Activated CD4-positive, alpha-beta T cell treated with anti-CD3 and anti-CD28 coated beads, Interleukin-2, amount 10 ng/mL, durations not matched to agents 24 days and 14 days (primary cell): ENCODE data around the gene HORMAD2. TPM values are rescaled to one million over a fixed set of nuclear protein-coding genes. Genes with fewer than 3 reads are reported as not detected.

Source experiments
- DNase-seq: peaks from one replicate; pipeline ENCODE4 v3.0.0; 2022
- H3K27ac Mint-ChIP-seq: one replicate; pipeline ENCODE4 v1.8.0; 2022; ENCODE audit warnings: mild to moderate bottlenecking, mixed read lengths
- H3K27me3 Mint-ChIP-seq: one replicate; pipeline ENCODE4 v1.8.0; 2022; ENCODE audit warnings: mixed read lengths
- H3K36me3 Mint-ChIP-seq: one replicate; pipeline ENCODE4 v1.8.0; 2022; ENCODE audit warnings: low read depth, mild to moderate bottlenecking, mixed read lengths
- H3K4me1 Mint-ChIP-seq: one replicate; pipeline ENCODE4 v1.8.0; 2021; ENCODE audit warnings: mixed read lengths
- H3K4me3 Mint-ChIP-seq: one replicate; pipeline ENCODE4 v1.8.0; 2022; ENCODE audit warnings: mild to moderate bottlenecking, moderate library complexity, mixed read lengths
- H3K9me3 Mint-ChIP-seq: one replicate; pipeline ENCODE4 v1.8.0; 2021; ENCODE audit warnings: mixed read lengths
- intact Hi-C: fragments of 100-400 bp; cut with micrococcal nuclease; formaldehyde crosslinking; loops from one replicate; pipeline ENCODE4 v1.15.1; 2023
- total RNA-seq: library from RNA; stranded (reverse); gene quantifications from 2 replicates; pipeline ENCODE4 v1.2.3, GENCODE V29; 2022

Gene HORMAD2
- total RNA-seq, 1 donor from 2014 or later, result not detected

DNA sequence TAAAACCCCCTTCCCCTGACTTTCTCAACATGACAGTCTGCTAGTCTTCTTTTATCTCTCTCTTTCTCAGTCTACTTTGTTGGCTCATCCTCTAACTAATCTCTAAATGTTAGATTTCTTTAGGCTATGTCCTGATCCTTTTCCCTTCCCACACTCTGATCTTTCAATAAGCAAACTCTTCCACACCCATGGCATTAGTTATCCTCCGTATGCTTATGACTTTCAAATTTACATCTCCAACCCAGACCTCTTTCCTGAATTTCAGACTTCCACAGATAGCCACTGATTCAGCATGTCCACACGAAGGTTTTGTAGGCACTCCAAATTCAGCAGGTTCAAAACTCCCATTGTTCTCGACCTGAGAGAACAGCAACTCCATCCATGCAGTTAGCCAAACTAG is 90.7 kb downstream of the HORMAD2 start:
- intact Hi-C loops, result no loop called here
- no peaks in the 10 kb centered on the region for H3K27me3 Mint-ChIP-seq
- no peak overlapping the region for H3K27ac Mint-ChIP-seq
- peaks cover 4% of the 10 kb centered on the region for H3K36me3 Mint-ChIP-seq
- peaks cover 9% of the 10 kb centered on the region for H3K9me3 Mint-ChIP-seq
- peaks cover 30% of the 10 kb centered on the region for H3K4me1 Mint-ChIP-seq
- no peak for DNase-seq
- H3K4me3 Mint-ChIP-seq, result no peak overlapping the region

GRCh38 chr22:30175690-30176288 is 95.5 kb downstream of the HORMAD2 start:
- Mint-ChIP-seq H3K4me3 (peak overlapping the region; percentile 57), H3K9me3 (peaks cover 9% of the 10 kb centered on the region)
- intact Hi-C loops, result loop anchor here (5.0 kb wide), 1 partner anchor 68 kb away; no protein-coding TSS in a partner anchor

DNA sequence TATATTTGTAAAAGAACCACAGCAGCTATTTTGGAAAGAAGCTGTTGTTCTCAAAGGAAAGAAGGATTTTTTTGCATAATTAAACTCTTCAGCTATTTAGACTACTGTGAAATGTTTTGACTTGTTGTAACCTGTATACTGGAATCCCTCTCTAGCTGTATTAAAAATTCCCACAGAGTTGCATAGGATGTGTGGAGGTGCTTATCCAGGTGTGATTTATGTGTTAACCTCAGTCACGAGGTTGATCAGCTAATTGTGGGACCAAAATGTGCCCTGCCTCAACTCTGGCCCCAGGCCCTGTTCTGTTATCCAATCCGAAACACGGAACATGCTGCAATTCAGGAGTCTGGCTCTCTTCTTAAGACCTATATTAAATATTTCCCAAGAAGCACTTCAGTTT is 96.2 kb downstream of the HORMAD2 start:
- Mint-ChIP-seq H3K36me3 (peaks cover 4% of the 10 kb centered on the region), H3K4me1 (peaks cover 54% of the 10 kb centered on the region), H3K27me3 (no peaks in the 10 kb centered on the region), H3K27ac (no peak overlapping the region), H3K4me3 (no peak overlapping the region), H3K9me3 (peaks cover 9% of the 10 kb centered on the region)
- peak; percentile 35 for DNase-seq
- intact Hi-C loops, result loop anchor here (5.0 kb wide), 1 partner anchor 69 kb away; no protein-coding TSS in a partner anchor

More at GRCh38 chr22:30175690-30176288, 95.5 kb downstream of the HORMAD2 start:
- Mint-ChIP-seq H3K27ac (peak overlapping the region; percentile 89), H3K4me1 (peaks cover 48% of the 10 kb centered on the region), H3K27me3 (no peaks in the 10 kb centered on the region), H3K36me3 (peaks cover 4% of the 10 kb centered on the region)
- DNase-seq, result peak; percentile 57

DNA sequence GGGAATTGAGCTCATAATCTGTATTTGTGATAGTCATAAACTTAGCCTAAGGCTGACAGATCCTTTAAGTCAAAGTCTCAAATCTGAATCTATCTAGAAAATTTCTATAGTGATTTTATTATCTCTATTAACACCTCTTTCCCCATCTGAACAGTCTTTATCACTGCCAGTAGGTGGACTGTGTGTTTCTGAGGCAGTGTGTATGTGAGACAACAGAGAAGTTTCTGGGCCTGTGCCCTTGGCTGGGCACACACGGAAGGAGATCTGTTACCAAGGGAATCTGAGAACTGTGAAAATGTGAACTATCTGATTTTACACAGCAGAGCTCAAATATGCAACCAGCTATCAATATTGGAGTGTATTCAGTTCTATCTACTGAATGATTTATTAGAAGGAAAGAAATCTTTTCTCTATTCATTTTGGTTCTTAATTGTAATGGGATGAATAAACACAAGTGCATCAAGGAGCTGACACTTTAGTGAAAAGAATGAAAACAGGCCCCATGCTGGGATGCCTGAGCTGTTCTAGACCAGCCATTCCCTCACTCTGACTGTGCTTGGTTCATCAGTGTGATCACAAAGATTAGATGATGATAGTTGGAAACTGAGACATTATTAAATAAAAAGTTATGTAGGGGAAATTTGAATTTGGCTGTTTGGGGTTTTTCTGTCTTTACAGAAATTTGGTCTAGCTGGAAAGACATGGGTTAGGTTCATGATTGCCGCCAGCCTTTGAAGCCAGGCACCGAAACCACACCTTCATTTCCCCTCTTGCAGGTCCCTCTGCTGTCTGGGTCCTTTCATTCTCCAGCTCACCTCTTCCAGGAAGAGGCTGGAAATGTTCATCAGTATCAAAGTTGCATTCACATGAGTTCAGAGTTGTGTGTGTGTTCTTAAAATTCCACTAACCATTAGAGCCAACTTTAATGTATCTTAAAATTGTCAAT is 98.2 kb downstream of the HORMAD2 start:
- peaks cover 3% of the 10 kb centered on the region for H3K9me3 Mint-ChIP-seq
- intact Hi-C loops, result loop anchor here (1.0 to 5.0 kb wide), 4 partner anchors 11 to 71 kb away; no protein-coding TSS in a partner anchor
- H3K4me1 Mint-ChIP-seq, result peaks cover 67% of the 10 kb centered on the region
- H3K4me3 Mint-ChIP-seq, result peak overlapping the region; percentile 44
- peak; percentile 85 for DNase-seq
- peak overlapping the region; percentile 97 for H3K27ac Mint-ChIP-seq
- peaks cover 2% of the 10 kb centered on the region for H3K36me3 Mint-ChIP-seq
- H3K27me3 Mint-ChIP-seq, result no peaks in the 10 kb centered on the region

GRCh38 chr22:30180616-30181015 is 100.4 kb downstream of the HORMAD2 start:
- Mint-ChIP-seq H3K9me3 (no peaks in the 10 kb centered on the region), H3K36me3 (no peaks in the 10 kb centered on the region), H3K27me3 (no peaks in the 10 kb centered on the region), H3K4me3 (no peak overlapping the region), H3K27ac (peak overlapping the region; percentile 81), H3K4me1 (peaks cover 80% of the 10 kb centered on the region)
- intact Hi-C loops, result no loop called here
- DNase-seq, result no peak

GRCh38 chr22:30181459-30182349 is 101.4 kb downstream of the HORMAD2 start:
- peak overlapping the region; percentile 37 for H3K4me3 Mint-ChIP-seq
- peaks cover 4% of the 10 kb centered on the region for H3K9me3 Mint-ChIP-seq
- peaks cover 84% of the 10 kb centered on the region for H3K4me1 Mint-ChIP-seq
- intact Hi-C loops, result no loop called here
- H3K36me3 Mint-ChIP-seq, result no peaks in the 10 kb centered on the region
- no peak for DNase-seq
- peak overlapping the region; percentile 88 for H3K27ac Mint-ChIP-seq
- H3K27me3 Mint-ChIP-seq, result no peaks in the 10 kb centered on the region

GRCh38 chr22:30182350-30182745 is 102.1 kb downstream of the HORMAD2 start:
- Mint-ChIP-seq H3K4me3 (no peak overlapping the region), H3K27ac (peak overlapping the region; percentile 88), H3K4me1 (peaks cover 84% of the 10 kb centered on the region), H3K36me3 (no peaks in the 10 kb centered on the region), H3K27me3 (no peaks in the 10 kb centered on the region), H3K9me3 (peaks cover 4% of the 10 kb centered on the region)
- intact Hi-C loops, result no loop called here
- DNase-seq, result no peak

DNA sequence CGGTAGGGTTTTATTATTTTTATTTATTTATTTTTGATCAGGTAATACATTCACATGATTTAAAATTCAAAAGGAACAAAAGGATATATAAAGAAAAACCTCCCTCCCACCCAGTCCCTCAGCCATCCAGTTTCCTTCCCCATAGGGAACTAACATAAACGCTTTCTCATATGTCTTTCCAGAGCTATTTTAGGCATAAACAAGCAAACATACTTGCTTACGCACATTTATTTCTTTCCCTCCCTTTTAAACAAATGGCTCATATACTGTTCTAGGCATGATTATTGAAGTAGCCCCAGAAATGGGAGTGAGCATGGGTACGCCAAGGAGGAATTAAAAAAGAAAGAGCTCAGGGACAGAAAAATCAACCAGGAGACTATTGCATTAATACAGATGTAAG is 102.6 kb downstream of the HORMAD2 start:
- Mint-ChIP-seq H3K4me1 (peaks cover 85% of the 10 kb centered on the region), H3K36me3 (no peaks in the 10 kb centered on the region), H3K27me3 (no peaks in the 10 kb centered on the region), H3K27ac (peak overlapping the region; percentile 96), H3K9me3 (peaks cover 4% of the 10 kb centered on the region), H3K4me3 (peak overlapping the region; percentile 61)
- DNase-seq, result no peak
- intact Hi-C loops, result no loop called here

- Mint-ChIP-seq H3K27ac (peak overlapping the region; percentile 96), H3K4me3 (peak overlapping the region; percentile 61), H3K9me3 (peaks cover 4% of the 10 kb centered on the region), H3K27me3 (no peaks in the 10 kb centered on the region), H3K4me1 (peaks cover 82% of the 10 kb centered on the region), H3K36me3 (no peaks in the 10 kb centered on the region)
- intact Hi-C loops, result no loop called here
- no peak for DNase-seq
Observed at GRCh38 chr22:30183271-30183670, 103.0 kb downstream of the HORMAD2 start.

- Mint-ChIP-seq H3K27ac (peak overlapping the region; percentile 96), H3K4me3 (peak overlapping the region; percentile 61), H3K36me3 (no peaks in the 10 kb centered on the region), H3K9me3 (peaks cover 4% of the 10 kb centered on the region), H3K27me3 (no peaks in the 10 kb centered on the region), H3K4me1 (peaks cover 82% of the 10 kb centered on the region)
- intact Hi-C loops, result loop anchor here (1.0 to 2.0 kb wide), 4 partner anchors 12 to 62 kb away; partner anchors contain the start of gene LIF
- DNase-seq, result peak; percentile 81
Observed at GRCh38 chr22:30183861-30184278, 103.6 kb downstream of the HORMAD2 start.

GRCh38 chr22:30185129-30185528 is 104.9 kb downstream of the HORMAD2 start:
- peak overlapping the region; percentile 75 for H3K4me3 Mint-ChIP-seq
- peaks cover 4% of the 10 kb centered on the region for H3K9me3 Mint-ChIP-seq
- H3K36me3 Mint-ChIP-seq, result no peaks in the 10 kb centered on the region
- peak overlapping the region; percentile 96 for H3K27ac Mint-ChIP-seq
- no peaks in the 10 kb centered on the region for H3K27me3 Mint-ChIP-seq
- peaks cover 79% of the 10 kb centered on the region for H3K4me1 Mint-ChIP-seq
- DNase-seq, result peak; percentile 76
- intact Hi-C loops, result loop anchor here (2.0 kb wide), 1 partner anchor 26 kb away; no protein-coding TSS in a partner anchor

GRCh38 chr22:30185549-30185948 is 105.3 kb downstream of the HORMAD2 start:
- peak overlapping the region; percentile 75 for H3K4me3 Mint-ChIP-seq
- no peaks in the 10 kb centered on the region for H3K27me3 Mint-ChIP-seq
- peaks cover 4% of the 10 kb centered on the region for H3K9me3 Mint-ChIP-seq
- peak overlapping the region; percentile 96 for H3K27ac Mint-ChIP-seq
- no peak for DNase-seq
- intact Hi-C loops, result loop anchor here (2.0 kb wide), 1 partner anchor 27 kb away; no protein-coding TSS in a partner anchor
- H3K4me1 Mint-ChIP-seq, result peaks cover 80% of the 10 kb centered on the region
- H3K36me3 Mint-ChIP-seq, result no peaks in the 10 kb centered on the region

DNA sequence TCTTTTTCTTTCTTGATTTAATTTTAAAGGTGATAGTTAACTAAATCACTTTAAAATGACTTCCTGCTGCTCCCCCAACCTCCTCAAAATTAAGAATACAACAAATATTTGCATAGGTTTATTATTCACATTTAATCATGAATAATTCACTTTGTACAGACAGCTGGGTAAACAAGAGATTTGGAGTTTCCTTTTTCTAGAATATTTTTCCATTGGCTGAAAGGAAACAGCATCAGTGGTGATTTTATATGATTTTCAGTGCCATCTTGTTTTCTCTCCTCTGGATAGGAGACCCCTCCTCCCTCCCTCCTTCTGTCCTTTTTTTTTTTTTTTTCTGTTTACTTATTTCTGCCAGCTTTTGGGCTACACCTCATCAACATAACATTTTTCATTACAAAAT is 105.8 kb downstream of the HORMAD2 start:
- H3K4me1 Mint-ChIP-seq, result peaks cover 83% of the 10 kb centered on the region
- no peaks in the 10 kb centered on the region for H3K36me3 Mint-ChIP-seq
- peak overlapping the region; percentile 50 for H3K4me3 Mint-ChIP-seq
- H3K27me3 Mint-ChIP-seq, result no peaks in the 10 kb centered on the region
- no peak for DNase-seq
- H3K27ac Mint-ChIP-seq, result peak overlapping the region; percentile 86
- peaks cover 4% of the 10 kb centered on the region for H3K9me3 Mint-ChIP-seq
- intact Hi-C loops, result no loop called here
